CD4-positive, CD25-positive, alpha-beta regulatory T cell (primary cell): ENCODE results near the gene KPTN. TPM values are rescaled to one million over a fixed set of nuclear protein-coding genes. Genes with fewer than 3 reads are reported as not detected.
A peak's percentile ranks its signal among the peaks of the same experiment; 100 is the strongest.

ENCODE experiments used
- ATAC-seq, 2 donors: fragments of 150-1000 bp; cut with Tn5 transposase; one replicate each; pipeline ENCODE4 v1.10.0; 2021; ENCODE audit warnings: low read depth in 2 of 2, moderate number of reproducible peaks in 2 of 2, moderate library complexity in 1 of 2
- DNase-seq, 3 donors: peaks; one replicate each; pipeline versions ENCODE4 v3.0.0 to v3.0.0-alpha.2; 2012 to 2022; ENCODE audit warnings: mixed read lengths in 1 of 3
- H3K27ac ChIP-seq: one replicate; pipeline ENCODE4 v1.7.0; 2013; ENCODE audit warnings: mild to moderate bottlenecking, low read length; ENCODE audit not compliant: insufficient read depth, poor library complexity, severe bottlenecking
- H3K27me3 ChIP-seq: one replicate; pipeline ENCODE4 v1.7.0; 2013; ENCODE audit warnings: low read length; ENCODE audit not compliant: control insufficient read depth, insufficient read depth
- H3K36me3 ChIP-seq: one replicate; pipeline ENCODE4 v1.7.0; 2013; ENCODE audit warnings: mild to moderate bottlenecking, low read length, moderate library complexity; ENCODE audit not compliant: control insufficient read depth, insufficient read depth
- H3K4me1 ChIP-seq: 2 replicates; pipeline ENCODE4 v1.7.0; 2013; ENCODE audit warnings: mild to moderate bottlenecking, low read length; ENCODE audit not compliant: insufficient read depth, control insufficient read depth, poor library complexity, severe bottlenecking
- H3K4me3 ChIP-seq: one replicate; pipeline ENCODE4 v1.7.0; 2013; ENCODE audit warnings: low read depth, mild to moderate bottlenecking, low read length, moderate library complexity
- H3K9me3 ChIP-seq, 2 experiments: 1 replicate in 1 of 2; 2 replicates in 1 of 2; pipeline ENCODE4 v1.7.0; 2013; ENCODE audit warnings: low read length in 2 of 2, mild to moderate bottlenecking in 1 of 2, moderate library complexity in 1 of 2; ENCODE audit not compliant: control insufficient read depth in 2 of 2
- H3K27ac Mint-ChIP-seq, 3 donors: one replicate each; pipeline ENCODE4 v1.8.0; 2020 to 2022; ENCODE audit warnings: mild to moderate bottlenecking in 3 of 3, mixed read lengths in 3 of 3, moderate library complexity in 2 of 3
- H3K27me3 Mint-ChIP-seq: one replicate; pipeline ENCODE4 v1.8.0; 2022; ENCODE audit warnings: mild to moderate bottlenecking, mixed read lengths
- H3K36me3 Mint-ChIP-seq: one replicate; pipeline ENCODE4 v1.8.0; 2020; ENCODE audit warnings: mixed read lengths
- H3K4me1 Mint-ChIP-seq, 4 donors: one replicate each; pipeline ENCODE4 v1.8.0; 2020 to 2022; ENCODE audit warnings: mixed read lengths in 4 of 4, mild to moderate bottlenecking in 1 of 4
- H3K4me3 Mint-ChIP-seq, 4 donors: one replicate each; pipeline ENCODE4 v1.8.0; 2020 to 2022; ENCODE audit warnings: mild to moderate bottlenecking in 4 of 4, mixed read lengths in 4 of 4, moderate library complexity in 3 of 4
- H3K9me3 Mint-ChIP-seq, 7 donors: one replicate each; pipeline ENCODE4 v1.8.0; 2020 to 2022; ENCODE audit warnings: mixed read lengths in 7 of 7, mild to moderate bottlenecking in 3 of 7, moderate library complexity in 2 of 7
- polyA plus RNA-seq, 4 donors: library from polyadenylated mRNA; unstranded; fragments of 300-500 nt; fragmentation: Illumina TruSeq; gene quantifications; one replicate each; pipeline ENCODE4 v1.2.3, GENCODE V29; 2021
- total RNA-seq: library from RNA; stranded (reverse); gene quantifications from one replicate; pipeline ENCODE4 v1.2.3, GENCODE V29; 2022

Gene KPTN
- total RNA-seq (3.5 TPM), polyA plus RNA-seq (1 to 10 TPM; 2.7 to 6.2 (median 4.0) TPM)

DNA sequence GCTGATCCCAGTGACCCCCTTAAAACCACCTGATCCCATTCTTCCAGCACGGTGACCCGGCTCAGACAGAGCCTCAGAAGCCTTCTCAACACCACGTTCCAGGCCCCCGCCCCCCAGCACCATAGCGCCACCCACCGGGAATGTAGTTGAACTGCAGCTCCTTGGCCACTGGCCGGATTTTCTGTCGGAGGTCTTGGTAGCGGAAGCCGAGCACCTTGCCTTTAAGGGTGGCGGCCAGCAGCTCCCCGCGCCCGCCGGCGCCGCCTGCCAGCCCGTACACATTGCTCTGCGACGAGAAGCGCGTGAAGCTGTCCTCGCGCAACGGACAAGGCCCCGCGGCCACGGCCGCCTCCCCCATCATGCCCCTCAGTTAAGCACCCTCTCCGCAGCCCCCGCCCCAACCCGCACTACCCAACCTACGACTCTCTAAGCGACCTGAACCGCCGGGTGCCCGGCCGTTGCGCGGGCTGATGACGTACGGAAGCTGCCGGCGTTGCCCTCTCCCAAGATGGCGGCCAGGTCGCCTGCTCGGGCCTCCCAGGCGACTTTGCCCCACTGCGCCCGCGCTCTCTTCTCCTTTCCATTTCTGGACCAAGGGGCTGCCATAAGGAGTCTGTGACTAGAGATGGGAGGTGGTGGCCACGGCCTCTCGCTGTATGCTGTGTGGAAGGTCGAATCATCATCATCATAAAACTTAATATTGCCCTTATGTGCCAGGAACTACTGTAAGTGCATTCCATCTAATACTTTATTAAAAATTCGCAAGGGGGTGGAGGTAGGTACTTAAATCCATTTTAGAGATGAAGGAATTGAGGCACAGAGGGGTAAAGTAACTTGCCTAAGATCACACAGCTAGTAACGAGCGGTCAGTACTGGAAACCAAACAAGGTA is at the start of gene KPTN:
Gene KPTN, minus strand, starts transcription at position 420 of the 891 bp plus-strand sequence. Its CDS starts 59 bp downstream, at position 361.
- Histone ChIP-seq H3K9me3 (no peaks in the 10 kb centered on the region), H3K27me3 (no peaks in the 10 kb centered on the region), H3K36me3 (no peaks in the 10 kb centered on the region), H3K4me3 (peak within 1 kb of the TSS; percentile 95), H3K4me1 (peaks cover 18% of the 10 kb centered on the region), H3K27ac (peak within 1 kb of the TSS; percentile 89)
- Mint-ChIP-seq H3K27me3 (no peaks in the 10 kb centered on the region), H3K9me3 (no peaks in the 10 kb centered on the region), H3K4me1 (peaks cover 0 to 41% (median 19%) of the 10 kb centered on the region in 4 donors), H3K4me3 (peak within 1 kb of the TSS; percentile 93 to 98 (median 96)), H3K27ac (peak within 1 kb of the TSS; percentile 98 to 99 (median 99)), H3K36me3 (no peaks in the 10 kb centered on the region)
- ATAC-seq, result peak; percentile 84 to 85
- DNase-seq, result peak; percentile 82 to 94 (median 89)

DNA sequence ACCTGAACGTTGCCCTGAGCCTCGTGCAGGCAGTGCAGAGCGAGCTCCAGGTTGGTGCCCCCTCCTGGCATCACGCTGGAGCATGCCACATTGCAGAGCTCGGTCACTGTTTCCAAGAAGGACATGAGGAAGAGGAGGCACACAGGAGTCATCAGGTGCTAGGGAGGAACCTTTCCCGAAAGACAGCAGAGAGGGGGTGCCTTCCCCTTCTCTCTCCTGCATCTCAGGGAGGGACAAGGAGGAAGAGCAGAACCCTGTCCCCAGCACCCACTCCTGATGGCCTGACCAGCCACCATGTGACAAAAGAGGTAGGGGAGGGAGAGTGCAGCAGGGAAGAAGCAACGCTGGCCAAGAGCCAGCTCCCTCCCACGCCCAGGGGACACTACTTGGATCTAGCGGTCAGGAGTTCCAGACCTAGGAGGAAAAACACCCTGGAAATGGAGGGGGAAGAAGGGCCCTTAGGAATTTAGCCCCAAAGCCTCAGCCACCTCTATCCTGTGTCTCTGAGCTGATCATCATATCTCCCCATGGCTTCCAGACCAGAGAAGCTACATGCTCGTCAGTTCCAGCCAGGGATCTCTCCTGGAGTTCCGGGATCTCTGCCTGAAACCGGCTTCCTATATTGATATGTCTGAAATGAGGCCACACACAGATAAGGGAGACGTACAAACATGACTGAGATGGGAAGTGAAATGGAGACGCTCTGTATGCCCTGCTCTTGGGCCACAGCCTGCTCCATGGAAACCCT is 47.8 kb upstream of the KPTN start:
- no peak overlapping the region for H3K4me3 Mint-ChIP-seq
- DNase-seq (no peak), ATAC-seq (no peak)
- no peaks in the 10 kb centered on the region for H3K9me3 ChIP-seq
- H3K27me3 Mint-ChIP-seq, result peaks cover 9% of the 10 kb centered on the region
- no peaks in the 10 kb centered on the region for H3K36me3 Mint-ChIP-seq
- H3K27ac ChIP-seq, result no peak overlapping the region
- no peaks in the 10 kb centered on the region for H3K36me3 ChIP-seq
- H3K4me3 ChIP-seq, result no peak overlapping the region
- H3K27ac Mint-ChIP-seq, result no peak overlapping the region
- H3K27me3 ChIP-seq, result no peaks in the 10 kb centered on the region
- H3K4me1 ChIP-seq, result no peaks in the 10 kb centered on the region
- H3K9me3 Mint-ChIP-seq, result no peaks in the 10 kb centered on the region
- H3K4me1 Mint-ChIP-seq, result no peaks in the 10 kb centered on the region

DNA sequence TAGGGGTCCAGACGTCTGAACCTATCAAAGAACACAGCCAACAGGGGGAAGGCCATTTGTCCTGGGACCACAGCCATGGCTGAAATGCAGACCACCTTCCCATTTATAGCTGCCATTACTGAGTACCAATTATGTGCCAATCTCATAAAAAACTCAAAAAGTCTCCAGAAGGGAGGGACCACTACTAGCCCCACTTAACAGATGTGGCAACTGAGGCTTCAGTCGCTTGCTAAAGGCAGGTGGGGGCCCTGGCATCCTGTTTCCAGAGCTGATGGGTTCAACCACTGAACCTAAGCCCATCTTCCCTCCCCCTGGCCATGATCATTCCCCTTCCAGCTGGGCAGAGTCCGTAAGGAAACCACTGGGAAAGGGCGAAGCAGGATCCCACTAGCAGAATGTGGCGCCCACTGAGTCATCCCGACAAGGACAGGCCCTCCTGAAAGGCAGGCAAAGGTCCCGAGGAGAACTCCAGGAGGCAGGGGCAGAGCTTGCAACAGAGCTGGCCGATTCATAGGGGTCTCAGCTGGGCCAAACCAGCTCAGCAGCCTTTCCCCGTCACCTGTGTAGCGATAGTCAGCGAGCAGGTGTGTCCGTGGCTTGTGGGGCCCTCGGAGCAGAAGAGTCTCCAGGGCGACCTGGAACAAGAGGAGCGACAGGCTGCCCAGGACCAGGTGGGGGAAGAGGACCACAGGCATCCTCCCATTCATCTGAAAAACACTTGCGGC is 45.2 kb upstream of the KPTN start:
- no peak overlapping the region for H3K4me3 Mint-ChIP-seq

DNA sequence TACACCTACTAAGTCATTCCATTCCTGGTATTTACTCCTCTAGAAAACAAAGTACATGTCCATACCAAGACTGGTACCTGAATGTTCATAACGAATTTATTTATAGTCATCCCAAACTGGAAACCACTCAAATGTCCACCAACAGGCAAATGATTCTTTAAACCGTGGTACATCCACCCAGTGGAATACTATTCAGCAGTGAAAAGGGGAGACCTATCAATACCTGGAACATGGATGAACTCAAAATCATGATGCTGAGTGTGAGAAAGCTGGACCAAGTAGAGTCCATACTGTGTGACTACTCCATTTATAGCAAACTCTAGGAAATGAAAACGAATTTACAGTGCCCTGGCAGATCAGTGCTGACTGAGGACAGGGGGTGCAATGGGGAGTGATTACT is 42.8 kb upstream of the KPTN start:
- H3K4me1 ChIP-seq, result no peaks in the 10 kb centered on the region
- H3K9me3 ChIP-seq, result no peaks in the 10 kb centered on the region
- no peak for ATAC-seq
- Mint-ChIP-seq H3K27ac (no peak overlapping the region), H3K9me3 (peaks cover 0 to 1% (median 0%) of the 10 kb centered on the region in 7 donors), H3K36me3 (no peaks in the 10 kb centered on the region), H3K4me1 (peaks cover 0 to 6% (median 3%) of the 10 kb centered on the region in 4 donors), H3K27me3 (peaks cover 6% of the 10 kb centered on the region), H3K4me3 (peak overlapping the region in 1 of 4 donors; percentile 27)
- no peaks in the 10 kb centered on the region for H3K36me3 ChIP-seq
- no peak overlapping the region for H3K4me3 ChIP-seq
- no peak for DNase-seq
- no peak overlapping the region for H3K27ac ChIP-seq
- no peaks in the 10 kb centered on the region for H3K27me3 ChIP-seq

More for the DNA sequence above, 45.2 kb upstream of the KPTN start:
- no peak overlapping the region for H3K27ac Mint-ChIP-seq
- no peaks in the 10 kb centered on the region for H3K4me1 Mint-ChIP-seq
- no peaks in the 10 kb centered on the region for H3K9me3 ChIP-seq
- no peak for ATAC-seq
- no peaks in the 10 kb centered on the region for H3K36me3 Mint-ChIP-seq
- H3K36me3 ChIP-seq, result no peaks in the 10 kb centered on the region
- no peak for DNase-seq
- H3K4me3 ChIP-seq, result no peak overlapping the region
- H3K27me3 ChIP-seq, result no peaks in the 10 kb centered on the region
- no peak overlapping the region for H3K27ac ChIP-seq
- H3K4me1 ChIP-seq, result no peaks in the 10 kb centered on the region
- no peaks in the 10 kb centered on the region for H3K9me3 Mint-ChIP-seq
- peaks cover 9% of the 10 kb centered on the region for H3K27me3 Mint-ChIP-seq

DNA sequence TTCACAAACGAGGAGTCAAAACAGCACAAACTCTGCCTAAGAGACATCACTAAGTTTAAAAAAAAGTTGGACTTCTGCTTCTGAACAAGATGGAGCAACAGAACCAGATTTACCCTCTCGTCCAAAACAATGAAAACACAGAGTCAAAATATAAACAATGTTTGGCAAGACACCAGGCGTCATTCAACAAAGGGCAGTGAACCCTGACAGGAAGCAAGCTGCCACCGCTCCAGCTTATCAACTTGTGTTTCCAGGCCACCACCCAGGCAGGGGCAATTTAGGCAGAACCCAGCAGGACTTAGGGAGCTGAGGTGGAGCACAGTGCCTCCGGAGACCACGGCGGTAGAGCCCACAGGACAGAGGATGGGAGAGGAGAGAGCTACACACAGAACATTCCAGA is 39.5 kb upstream of the KPTN start:
- H3K27ac Mint-ChIP-seq, result no peak overlapping the region
- H3K27me3 Mint-ChIP-seq, result peaks cover 11% of the 10 kb centered on the region
- Histone ChIP-seq H3K27me3 (peaks cover 2% of the 10 kb centered on the region), H3K36me3 (no peaks in the 10 kb centered on the region), H3K4me3 (no peak overlapping the region), H3K9me3 (no peaks in the 10 kb centered on the region), H3K4me1 (no peaks in the 10 kb centered on the region), H3K27ac (no peak overlapping the region)
- ATAC-seq (no peak), DNase-seq (no peak)
- H3K4me3 Mint-ChIP-seq, result no peak overlapping the region
- no peaks in the 10 kb centered on the region for H3K36me3 Mint-ChIP-seq
- peaks cover 0 to 8% (median 5%) of the 10 kb centered on the region in 4 donors for H3K4me1 Mint-ChIP-seq
- peaks cover 0 to 1% (median 0%) of the 10 kb centered on the region in 7 donors for H3K9me3 Mint-ChIP-seq

DNA sequence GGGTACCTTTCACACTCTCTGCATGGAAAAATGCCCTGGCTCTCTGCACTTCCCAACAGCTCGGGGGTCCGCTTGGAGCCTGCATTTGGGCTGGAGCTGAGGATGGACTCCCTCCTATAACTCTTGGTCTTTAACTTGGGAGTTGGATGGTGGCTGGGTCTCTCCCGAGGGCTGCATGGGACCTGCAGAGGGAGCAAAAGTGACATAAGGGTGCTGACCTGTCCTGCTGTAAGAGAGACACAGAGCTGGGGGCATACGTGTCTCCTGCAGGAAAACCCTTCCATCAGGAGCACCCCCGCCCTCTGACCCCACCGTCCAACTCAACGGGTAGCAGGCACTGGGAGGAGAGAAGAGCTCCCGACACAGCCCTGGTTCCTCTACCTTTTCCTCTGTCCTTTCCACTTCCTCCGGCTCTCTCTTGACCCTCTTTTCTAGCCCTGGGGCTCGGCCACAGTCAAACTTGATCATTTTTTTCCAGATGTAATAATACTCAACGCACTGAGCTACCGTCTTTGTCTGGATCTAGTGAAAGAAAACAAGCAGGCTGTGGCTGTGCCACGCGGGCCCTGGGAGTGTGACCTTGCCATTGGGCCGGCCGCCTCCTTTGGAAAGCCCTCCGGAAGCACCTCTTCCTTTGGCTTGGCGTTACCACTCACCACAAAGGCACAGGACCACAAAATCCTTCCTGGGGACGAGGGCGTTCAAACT is 37.6 kb upstream of the KPTN start:
- Histone ChIP-seq H3K9me3 (no peaks in the 10 kb centered on the region), H3K27ac (no peak overlapping the region), H3K4me1 (no peaks in the 10 kb centered on the region), H3K36me3 (no peaks in the 10 kb centered on the region), H3K4me3 (no peak overlapping the region), H3K27me3 (peaks cover 2% of the 10 kb centered on the region)
- peaks cover 11% of the 10 kb centered on the region for H3K27me3 Mint-ChIP-seq
- H3K27ac Mint-ChIP-seq, result no peak overlapping the region
- no peaks in the 10 kb centered on the region for H3K36me3 Mint-ChIP-seq
- no peak for ATAC-seq
- peaks cover 0 to 22% (median 9%) of the 10 kb centered on the region in 4 donors for H3K4me1 Mint-ChIP-seq
- peaks cover 0 to 1% (median 0%) of the 10 kb centered on the region in 7 donors for H3K9me3 Mint-ChIP-seq
- H3K4me3 Mint-ChIP-seq, result no peak overlapping the region
- no peak for DNase-seq

DNA sequence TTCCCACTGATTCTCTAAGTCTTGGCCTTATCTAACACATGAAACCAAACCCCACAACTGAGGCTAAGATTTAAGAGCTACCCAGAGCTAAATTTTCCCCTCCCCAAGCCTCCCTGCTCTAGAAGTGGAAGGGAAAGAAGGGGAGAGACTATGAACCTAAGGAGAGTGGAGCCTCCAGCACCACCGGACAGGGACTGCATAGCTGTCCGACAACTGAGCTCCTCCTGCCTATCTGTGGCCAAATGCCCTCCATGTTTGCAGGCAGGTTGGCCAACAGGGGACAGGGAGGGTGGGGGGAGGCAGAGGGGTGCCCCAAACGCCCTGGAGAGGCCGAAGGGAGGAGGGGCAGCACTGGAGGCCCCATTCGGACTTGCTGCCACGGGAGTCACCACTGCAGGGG is 36.8 kb upstream of the KPTN start:
- H3K4me1 ChIP-seq, result peaks cover 4% of the 10 kb centered on the region
- H3K9me3 ChIP-seq, result no peaks in the 10 kb centered on the region
- DNase-seq, result no peak
- no peak for ATAC-seq
- peaks cover 2% of the 10 kb centered on the region for H3K27me3 ChIP-seq
- Mint-ChIP-seq H3K36me3 (no peaks in the 10 kb centered on the region), H3K4me1 (peaks cover 0 to 29% (median 15%) of the 10 kb centered on the region in 4 donors), H3K4me3 (no peak overlapping the region), H3K27me3 (peaks cover 11% of the 10 kb centered on the region), H3K27ac (no peak overlapping the region), H3K9me3 (peaks cover 0 to 2% (median 0%) of the 10 kb centered on the region in 7 donors)
- no peaks in the 10 kb centered on the region for H3K36me3 ChIP-seq
- H3K27ac ChIP-seq, result no peak overlapping the region
- H3K4me3 ChIP-seq, result no peak overlapping the region
